Activated gamma-delta T cell treated with anti-CD3 and anti-CD28 coated beads, Interleukin-2, amount 50 U/mL, for 16 hours (primary cell): Measurements from ENCODE around the gene CKAP2L.

Source experiments
- DNase-seq: peaks from one replicate; pipeline ENCODE4 v3.0.0-alpha.2; 2020; ENCODE audit warnings: low read depth

The CKAP2L gene, protein sequence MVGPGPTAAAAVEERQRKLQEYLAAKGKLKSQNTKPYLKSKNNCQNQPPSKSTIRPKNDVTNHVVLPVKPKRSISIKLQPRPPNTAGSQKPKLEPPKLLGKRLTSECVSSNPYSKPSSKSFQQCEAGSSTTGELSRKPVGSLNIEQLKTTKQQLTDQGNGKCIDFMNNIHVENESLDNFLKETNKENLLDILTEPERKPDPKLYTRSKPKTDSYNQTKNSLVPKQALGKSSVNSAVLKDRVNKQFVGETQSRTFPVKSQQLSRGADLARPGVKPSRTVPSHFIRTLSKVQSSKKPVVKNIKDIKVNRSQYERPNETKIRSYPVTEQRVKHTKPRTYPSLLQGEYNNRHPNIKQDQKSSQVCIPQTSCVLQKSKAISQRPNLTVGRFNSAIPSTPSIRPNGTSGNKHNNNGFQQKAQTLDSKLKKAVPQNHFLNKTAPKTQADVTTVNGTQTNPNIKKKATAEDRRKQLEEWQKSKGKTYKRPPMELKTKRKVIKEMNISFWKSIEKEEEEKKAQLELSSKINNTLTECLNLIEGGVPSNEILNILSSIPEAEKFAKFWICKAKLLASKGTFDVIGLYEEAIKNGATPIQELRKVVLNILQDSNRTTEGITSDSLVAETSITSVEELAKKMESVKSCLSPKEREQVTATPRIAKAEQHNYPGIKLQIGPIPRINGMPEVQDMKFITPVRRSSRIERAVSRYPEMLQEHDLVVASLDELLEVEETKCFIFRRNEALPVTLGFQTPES

DNA sequence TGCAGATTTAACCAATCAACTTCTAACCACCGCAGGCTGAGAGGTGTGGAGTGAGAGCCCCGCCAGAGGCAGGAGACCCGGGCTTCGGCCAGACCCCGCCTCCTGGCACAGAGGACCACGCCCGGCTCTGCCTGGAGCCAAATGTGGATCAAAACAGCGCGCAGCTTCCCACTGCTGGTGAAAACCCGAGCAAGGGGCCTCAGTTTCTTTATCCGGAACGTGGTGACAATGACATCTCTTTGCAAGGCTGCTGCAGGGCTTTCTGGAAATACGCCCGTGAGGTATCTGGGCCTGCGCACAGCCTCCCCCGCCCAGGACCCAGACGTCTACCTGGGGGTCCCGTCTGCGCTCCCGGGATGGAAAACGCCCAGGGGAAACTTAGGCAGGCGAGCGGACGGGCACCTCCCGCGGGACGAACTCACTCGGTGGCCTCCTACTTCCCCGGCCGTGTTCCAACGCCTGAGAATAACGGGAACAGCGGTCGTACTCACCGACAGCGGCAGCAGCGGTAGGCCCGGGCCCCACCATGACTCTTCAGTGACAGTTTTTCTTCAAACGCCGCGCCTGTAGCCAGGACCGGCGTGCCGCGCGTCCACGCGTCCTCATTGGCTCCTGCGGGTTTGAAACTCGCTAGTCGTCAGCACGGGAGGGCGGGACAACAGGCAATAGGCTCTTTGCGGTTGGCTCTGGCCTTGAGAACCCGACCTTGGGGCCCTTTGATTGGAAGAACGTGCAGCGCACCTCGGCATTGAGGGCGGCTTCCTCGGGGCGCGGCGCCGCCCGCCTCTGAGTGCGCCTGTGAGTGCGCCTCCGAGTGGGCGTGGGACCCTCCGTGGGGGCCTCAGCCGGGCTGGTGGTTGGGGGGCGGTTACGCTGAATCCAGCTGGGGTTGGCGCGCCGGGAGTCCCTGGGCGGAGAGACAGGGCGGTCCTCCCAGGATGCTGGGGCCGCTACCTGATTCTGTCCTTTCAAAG is at the start of gene CKAP2L:
Gene CKAP2L, minus strand, starts transcription at position 539 of the 974 bp plus-strand sequence. Its CDS starts 11 bp downstream, at position 528.
- peak; percentile 92 for DNase-seq

DNA sequence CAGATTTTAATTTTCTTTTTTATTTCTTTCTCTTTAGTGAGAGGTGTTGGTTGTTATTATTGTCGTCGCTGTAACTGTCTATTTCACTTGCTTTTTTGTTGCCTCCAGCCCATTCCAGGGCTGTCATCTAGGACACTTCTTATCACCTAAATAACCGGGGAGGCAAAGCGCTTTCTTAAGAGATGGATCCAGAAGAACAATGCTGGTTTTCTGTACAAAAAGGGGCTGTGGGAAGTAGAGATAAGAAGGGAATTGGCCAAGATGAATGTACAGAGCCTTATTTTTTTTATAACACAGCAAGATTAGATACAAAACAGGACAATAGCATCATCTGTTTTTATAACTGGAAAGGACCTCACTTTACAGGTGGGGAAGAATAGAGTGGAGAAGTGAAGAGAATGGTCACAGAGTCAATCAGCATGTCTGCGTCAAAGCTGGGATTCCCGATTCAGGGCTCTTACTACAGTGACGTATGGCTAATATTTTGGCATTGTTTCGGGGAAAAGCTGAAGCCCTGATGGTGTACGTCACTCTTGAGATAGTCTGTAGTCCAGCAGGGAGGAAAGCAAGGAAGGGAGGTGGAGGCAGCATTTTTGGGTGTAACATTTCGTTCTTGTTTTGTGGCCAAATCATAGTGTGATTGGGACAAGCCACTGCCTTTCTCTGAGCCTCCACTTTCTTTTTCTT is 49.0 kb upstream of the CKAP2L start:
- no peak for DNase-seq

DNA sequence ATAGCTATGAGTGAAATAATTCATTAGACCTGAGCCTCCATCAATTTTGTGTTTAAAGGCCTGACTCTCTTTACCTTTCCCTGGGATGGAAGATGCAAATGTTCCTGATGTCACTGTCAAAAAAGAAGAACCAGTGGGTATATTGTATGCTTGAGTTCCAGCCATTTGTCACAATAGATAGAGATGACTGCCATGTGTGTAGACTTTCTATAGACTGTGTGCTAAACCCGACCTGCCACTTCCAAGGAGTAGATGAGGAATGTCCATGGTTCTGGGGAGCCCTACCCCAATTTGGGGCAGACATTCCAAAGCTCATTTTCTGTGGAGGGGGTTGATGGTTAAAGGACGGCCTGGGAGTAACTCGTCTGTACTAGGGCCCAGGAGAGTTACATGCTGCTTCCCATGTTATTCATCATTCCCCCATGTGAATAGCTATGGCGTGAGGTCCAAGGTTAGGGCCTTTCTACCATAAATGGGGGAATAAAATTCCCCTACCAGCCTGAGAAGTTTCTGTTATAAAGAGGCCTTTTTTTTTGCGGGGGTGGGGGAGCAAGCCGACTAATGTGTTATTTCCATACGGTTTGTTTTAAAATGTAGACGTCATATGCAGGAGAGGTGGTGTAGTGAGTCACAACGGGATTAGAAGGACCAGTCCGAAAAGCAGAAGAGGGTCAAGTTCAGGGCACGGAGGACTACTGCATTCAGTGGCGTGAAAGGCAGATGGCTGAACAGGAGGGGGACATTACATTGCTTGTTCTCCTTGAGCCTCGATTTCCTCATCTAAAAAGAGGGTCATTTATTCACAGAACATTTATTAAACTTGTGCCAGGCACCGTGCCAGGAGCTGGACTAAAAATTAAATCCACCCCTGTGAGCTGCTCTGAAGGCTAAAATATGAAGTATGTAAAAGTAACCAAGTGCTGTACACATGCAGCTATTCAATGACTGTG is 48.2 kb upstream of the CKAP2L start:
- no peak for DNase-seq

DNA sequence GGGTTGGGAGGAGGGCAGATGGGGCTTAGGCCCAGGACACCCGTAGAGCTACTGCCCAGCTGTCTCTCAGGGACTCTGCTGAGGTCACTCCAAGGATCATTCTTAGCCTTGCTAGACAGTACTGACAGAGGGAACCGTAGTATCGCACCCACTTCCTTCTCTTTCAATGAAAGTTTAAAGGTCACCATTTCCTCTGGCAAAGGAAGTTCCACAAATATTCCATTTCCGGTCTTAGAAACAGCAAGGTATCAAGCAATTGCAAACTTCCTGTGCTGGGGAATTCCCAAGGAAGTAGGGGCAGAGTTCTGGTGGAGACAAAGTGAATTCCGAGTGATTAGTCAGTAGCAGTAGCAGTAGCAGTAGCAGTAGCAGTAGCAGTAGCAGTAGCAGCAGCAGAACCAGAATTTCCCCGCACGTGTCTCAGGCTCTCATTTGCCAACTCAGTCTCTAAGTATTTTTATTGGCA is 47.5 kb upstream of the CKAP2L start:
- no peak for DNase-seq

DNA sequence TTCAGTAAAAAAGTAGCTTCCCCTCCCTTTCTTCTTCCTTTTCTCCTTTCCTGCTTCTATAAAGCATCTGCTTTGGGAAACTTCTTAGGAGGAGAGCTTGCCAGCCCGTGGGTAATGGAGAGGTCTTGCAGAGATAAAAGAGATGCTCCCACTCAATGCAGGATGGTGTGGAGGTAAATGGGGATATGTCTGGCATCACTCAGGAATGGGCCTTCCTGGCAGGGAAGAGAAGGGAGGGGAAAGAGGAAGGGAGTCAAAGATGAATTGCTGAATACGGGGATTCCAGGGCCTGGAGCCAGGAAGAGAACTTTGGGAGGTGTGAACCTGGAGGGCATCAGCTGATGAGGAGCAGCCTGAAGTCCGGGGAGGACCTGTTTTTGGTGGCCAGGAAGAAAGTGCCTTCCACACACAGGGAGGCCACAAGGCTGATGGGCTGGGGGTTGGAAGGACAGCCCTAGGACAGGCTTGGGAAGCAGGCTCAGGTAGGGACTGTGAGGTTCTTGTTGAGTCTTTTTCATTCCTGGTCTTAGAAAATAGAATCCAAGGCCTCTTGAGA is 46.9 kb upstream of the CKAP2L start:
- DNase-seq: no peak

DNA sequence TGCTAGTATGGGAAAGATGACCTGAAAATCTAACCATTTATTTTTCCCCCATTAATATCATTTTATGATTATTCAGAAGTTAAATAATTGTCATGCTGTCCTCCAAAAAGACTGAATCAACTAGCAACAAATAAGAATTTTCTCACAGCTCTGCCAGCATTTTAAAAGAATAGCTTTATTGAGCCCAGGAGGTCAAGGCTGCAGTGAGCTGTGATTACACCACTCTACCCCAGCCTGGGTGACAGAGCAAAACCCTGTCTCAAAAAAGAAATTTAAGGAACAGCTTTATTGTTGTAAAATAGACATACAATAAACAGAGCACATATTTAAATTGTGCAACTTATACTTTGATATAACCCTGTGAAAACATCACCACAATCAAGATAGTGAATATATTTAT is 44.7 kb upstream of the CKAP2L start:
- DNase-seq: no peak

DNA sequence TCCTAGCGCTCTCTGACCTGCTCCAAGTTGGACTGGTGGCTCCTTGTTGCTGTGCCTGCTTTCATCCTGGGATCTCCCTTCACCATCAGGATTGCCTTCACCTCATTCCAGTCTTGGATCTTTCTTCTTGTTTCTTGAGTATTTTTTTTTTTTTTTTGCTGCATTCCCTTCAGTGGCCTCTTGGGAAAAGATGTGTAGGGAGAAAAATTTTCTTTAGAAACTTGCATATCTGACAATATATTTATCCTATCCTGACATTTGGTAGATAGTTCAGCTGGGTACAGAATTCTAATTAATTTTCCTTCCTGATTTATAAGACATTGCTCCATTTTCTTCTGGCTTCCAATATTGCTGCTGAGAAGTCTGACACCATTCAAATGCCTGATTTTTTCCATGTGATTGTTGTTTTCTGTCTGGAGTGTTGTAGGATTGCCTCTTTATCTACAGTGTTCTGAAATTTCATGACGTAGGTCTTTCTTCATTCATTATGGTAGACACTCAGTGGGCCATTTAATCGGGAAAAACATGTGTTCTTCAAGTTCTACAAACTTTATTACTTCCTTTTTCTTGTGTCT is 42.9 kb upstream of the CKAP2L start:
- DNase-seq: no peak

DNA sequence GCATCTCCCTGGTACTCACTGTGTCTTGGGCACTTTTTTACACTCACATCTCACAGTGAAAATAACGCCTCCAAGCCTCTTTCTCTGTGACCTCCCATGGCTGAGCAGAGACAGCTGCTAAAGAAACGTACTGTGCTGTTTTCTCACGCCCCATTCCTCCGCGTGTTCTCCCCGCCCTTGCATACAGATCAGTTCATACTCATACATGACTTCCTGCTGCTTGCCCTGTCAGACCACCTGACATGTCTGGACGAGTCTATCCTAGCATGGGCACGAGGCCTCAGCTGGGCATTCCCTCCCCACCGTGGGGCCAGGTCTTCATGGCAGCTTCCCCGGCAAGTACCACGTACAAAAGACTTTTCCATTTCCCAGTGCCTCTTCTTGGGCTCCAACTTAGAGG is 41.1 kb upstream of the CKAP2L start:
- no peak for DNase-seq

DNA sequence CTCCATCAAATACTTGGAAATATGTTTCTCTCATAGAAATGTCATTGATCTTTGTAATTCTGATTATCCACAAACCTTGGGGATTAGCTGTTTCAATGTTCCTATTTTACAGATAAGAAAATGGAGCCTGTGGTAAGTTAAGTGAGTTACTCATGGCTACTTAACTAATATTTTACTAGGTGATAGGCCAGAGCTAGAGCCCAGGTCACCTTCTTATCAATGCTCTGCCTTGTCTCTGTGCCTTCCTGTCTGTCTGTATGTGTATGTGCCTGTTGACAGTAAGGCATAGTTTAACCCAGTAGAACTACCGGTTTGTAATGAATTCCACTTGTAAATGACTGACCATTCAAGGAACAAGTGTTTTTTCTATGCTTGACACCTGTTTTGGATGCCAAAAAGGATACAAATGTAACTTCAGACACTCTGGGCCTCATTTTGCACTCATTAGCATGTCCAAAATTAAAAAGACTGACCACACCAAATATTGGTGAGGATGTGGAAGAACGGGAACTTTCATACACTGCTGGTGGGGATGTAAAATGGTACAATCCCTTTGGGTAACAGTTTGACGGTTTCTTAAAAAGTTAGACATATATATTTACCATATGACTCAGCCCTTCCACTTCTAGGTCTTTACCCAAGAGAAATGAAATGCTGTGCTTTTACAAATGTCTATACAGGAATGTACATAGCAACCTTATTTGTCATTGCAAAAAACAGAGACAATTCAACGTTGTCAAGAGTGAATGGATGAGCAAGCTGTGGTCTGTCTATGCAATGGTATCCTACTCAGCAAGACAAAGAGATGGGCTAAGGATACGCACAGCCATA is 39.5 kb upstream of the CKAP2L start:
- DNase-seq: no peak

DNA sequence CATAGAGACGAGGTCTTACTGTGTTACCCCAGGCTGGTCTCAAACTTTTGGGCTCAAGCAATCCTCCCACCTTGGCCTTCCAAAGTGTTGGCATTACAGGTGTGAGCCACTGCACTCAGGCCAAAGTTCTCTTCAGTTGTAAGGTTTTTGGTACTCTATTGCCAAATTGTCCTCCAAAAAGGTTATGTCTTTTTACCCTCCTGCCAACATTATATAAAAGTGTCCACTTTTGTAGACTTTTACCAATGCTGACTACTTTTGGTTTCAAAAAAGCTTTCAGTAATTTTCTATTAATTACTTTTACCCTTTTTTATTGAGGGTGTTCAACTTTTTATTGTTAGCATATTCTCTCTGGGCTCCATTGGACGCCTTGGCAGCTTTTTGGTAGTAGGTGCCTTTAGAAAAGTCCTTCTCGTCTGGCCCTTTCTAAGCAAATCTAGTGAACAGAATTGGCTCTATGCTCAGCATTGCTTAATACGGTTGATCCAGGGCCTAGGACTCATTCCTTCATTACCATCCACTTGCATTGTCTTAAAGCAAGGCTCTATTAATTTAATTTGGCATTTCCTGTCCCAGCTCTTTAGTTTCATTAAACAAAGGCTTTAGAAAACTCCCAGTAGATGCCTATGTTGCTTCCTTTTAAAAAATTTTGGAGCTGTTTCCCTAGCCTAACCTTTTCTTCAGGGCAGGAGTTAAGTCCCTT is 36.6 kb upstream of the CKAP2L start:
- DNase-seq: no peak

DNA sequence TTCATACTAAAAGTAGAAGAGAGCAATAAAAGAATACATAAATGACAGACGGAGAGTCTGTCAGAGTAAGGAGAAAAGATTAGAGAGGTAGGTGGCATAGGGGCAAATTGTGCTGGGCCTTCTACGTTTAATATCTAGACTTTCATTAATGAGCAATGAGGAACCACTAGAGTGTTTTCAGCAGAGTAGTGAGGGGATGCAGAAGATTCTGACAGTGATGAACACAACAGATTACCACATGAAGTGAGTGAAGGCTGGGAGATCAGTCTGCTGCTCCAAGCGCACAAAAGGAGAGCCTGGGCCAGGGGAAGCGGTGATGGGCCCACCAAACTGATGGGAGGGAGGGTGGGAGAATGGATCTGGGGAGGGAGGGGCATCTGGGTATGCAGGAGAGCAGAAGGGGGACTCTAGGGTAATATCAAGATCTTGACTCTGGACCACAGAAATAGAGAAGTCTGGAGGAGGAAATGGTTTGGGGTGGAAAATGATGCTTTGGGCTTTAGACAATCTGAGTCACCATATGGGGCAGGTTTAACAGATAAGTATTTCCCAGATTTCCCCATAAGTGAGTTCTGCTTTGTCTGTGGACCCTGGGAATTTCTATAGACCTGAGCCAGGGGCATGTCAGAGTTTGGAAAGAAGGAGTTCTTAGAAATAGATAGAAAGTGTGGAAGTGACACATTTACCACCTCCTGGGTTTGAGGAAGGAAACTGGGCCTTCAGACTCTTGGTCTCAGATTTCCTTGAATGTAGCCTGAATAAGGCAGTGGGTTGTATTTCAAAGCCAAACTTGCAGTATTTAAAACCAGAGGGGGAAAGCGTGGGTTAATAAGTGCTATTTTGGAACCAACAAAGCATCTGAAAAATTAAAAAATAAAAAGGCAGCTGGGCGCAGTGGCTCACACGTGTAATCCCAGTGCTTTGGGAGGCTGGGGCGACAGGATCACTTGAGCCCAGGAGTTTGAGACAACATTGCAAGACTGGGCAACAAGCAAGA is 34.9 kb upstream of the CKAP2L start:
- no peak for DNase-seq

DNA sequence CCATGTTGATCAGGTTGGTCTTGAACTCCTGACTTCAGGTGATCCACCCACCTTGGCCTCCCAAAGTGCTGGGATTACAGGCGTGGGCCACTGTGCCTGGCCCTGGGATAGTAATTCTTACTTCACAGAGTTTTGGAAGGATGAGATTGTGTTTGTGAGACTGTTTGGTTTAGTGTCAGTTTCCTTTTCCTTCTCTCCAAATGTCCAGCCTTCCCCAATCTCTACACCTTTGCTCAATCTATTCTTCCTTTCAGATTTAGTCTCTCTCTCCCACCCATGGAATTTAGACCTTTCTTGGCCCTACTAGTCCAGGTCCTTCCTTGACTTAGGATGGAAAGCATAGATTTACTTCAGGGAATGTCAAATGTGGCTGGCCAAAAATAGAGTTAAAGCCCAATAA is 32.1 kb upstream of the CKAP2L start:
- no peak for DNase-seq

DNA sequence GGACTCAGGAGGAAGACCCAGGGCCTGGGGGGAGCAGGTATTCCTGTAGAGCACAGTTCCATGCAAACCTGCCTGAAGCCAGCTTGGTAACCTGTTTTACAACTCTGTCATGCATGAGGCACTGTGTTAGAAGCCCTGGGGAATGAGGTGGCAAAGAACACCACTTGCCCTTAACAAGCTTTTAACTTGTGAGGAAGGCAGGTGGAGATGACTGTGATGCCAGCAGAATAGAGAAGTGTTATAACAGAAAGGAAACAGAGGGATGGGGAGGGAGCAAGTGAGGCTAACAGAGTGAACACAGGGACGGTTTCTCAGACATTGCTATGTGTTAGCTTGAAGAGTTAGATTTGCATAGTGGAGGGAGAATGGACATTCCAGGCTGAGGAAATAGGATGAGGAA is 31.4 kb upstream of the CKAP2L start:
- no peak for DNase-seq

DNA sequence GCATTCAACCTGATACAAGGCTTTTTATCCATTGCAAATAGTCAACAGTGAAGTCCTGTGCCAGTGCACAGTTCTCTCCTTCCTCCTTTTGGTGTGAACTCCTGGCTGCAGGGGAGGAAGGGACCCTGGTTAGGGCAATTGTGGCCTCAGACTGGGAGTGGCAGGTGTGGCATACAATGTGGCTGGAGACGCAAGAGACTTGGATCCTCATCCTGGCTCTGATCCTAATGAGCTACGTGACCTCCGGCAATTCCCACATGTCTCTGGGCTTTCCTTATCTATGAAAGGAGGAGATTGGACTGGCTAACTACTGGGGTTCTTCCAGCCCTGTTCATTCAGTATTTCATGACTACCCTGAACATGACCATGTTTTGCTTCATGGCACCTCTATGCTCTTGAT is 30.4 kb upstream of the CKAP2L start:
- DNase-seq: no peak

DNA sequence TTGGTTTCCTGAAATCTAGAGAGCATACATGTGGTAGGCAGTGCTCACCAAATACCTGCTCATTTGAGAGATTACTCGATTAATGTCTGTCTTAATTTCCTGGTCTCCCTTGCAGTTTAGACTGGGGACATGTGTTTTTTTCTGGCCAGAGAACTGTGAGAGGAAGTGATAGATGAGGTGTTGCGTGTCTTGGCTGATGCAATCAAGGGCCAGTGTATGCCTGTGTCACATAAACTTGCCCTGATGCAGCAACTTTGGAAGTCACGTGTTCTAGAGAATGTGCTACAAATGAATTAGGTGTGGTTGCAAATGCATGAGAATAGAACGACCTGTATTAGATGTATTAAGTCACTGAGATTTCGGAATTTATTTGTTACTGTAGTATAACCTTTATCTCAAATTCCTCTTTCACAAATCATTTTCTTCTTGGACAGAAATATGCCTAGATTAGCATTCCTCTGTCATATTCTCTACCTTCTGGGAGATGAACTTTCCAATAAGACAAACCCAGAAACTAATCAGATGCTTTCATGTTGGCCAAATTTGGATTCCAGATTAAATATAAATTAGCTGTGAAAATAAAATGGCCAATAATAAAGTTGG is 29.8 kb upstream of the CKAP2L start:
- no peak for DNase-seq

DNA sequence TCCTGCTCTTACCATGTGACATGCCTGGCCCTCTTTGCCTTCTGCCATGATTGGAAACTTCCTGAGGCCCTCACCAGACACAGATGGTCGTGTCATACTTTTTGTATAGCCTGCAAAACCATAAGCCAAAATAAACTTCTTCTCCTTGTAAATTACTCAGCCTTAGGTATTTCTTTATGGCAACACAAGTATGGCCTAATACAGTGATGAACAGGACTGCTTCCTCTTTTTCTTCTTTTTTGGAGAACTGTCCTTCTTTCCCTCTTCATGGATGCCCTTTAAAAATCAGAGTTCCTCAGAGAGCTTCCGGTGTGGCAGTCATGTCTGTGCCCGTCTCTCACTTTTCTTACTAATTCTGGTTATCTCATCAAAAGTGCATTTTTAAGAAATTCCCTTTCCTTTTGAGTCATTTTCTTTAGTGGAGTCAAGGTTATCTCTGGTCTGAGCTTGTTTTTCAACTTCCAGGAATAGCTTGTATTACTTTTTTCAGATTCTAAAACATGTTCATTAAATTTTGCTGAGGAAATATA is 29.1 kb upstream of the CKAP2L start:
- no peak for DNase-seq
